Measurements from ENCODE around the gene RND2.

DNA sequence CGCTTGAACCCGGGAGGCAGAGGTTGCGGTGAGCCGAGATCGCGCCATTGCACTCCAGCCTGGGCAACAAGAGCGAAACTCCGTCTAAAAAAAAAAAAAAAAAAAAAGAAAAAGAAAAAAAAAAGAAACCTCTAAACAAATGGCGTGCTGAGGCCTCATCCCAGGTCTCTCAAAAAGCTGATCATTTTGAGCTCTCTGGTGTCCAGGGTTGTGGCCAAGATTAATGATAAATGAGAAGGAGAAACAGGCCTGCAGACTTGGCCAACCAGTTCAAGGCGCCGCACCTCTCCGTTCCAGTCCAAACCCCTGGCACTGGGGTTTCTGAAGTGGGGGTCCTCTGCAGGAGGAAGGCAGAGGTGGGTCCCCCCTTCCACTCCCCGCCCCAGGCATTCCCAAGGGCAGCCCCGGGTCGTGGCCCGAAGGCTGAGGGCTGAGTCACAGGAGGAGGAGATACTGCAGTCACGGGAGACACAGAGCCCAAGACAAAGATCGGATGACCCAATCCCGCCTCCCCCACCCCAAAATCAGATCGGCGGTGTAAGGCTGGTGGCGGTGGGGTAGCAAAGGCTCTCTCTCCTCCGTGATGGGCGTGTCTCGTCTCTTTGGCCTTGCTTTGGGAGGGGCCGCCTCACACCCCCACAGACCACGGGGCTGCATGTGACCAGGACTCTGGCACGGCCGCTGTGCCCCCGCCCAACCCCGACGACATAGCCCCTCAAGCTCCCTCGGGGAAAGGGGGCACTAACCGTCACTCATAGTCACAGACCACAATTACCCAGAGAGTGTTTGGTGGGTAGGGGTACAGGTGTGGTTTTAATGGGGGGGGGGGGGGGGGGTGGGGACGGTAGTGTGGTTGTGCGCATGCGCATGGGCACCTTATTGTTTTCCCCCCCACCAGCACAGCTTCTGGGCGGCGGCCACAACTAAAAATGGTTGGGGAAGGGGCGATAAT lies 4.0 kb upstream of the RND2 start:
- TF ChIP-seq ZNF280B (CRISPR knock-in tag; IDR thresholded peaks at IDR 0.05) (no peak), HCFC1 (IDR thresholded peaks at IDR 0.05; ENCODE audit: low read depth, low read length) (no peak), RB1 (IDR thresholded peaks at IDR 0.05; ENCODE audit: low read depth) (no peak), ELK1 (CRISPR knock-in tag; IDR thresholded peaks at IDR 0.05) (no peak), AFF4 (CRISPR knock-in tag; IDR thresholded peaks at IDR 0.05) (peak; percentile 12; the same call in 1 of the 2 replicates), CREM (IDR thresholded peaks at IDR 0.05; ENCODE audit: low read depth) (peak; percentile 81)

Measured in K562 (cell line).